BLaER1 (cell line): ENCODE results near the gene TIAM1.

Experiments
- H3K27ac ChIP-seq: shearing (Covaris generic); formaldehyde crosslinking; 2 replicates; pipeline ENCODE4 v1.8.1; 2022
- H3K27me3 ChIP-seq: shearing (Covaris generic); formaldehyde crosslinking; 2 replicates; pipeline ENCODE4 v1.8.1; 2022
- H3K36me3 ChIP-seq: shearing (Covaris generic); formaldehyde crosslinking; 2 replicates; pipeline ENCODE4 v1.8.1; 2022
- H3K4me1 ChIP-seq: shearing (Covaris generic); formaldehyde crosslinking; 2 replicates; pipeline ENCODE4 v1.8.1; 2022
- H3K4me2 ChIP-seq: shearing (Covaris generic); formaldehyde crosslinking; 2 replicates; pipeline ENCODE4 v1.8.1; 2022
- H3K4me3 ChIP-seq: shearing (Covaris generic); formaldehyde crosslinking; 2 replicates; pipeline ENCODE4 v1.8.1; 2022
- H3K9ac ChIP-seq: shearing (Covaris generic); formaldehyde crosslinking; 2 replicates; pipeline ENCODE4 v1.8.1; 2022
- H3K9me3 ChIP-seq: shearing (Covaris generic); formaldehyde crosslinking; 2 replicates; pipeline ENCODE4 v1.8.1; 2022
- H4K20me1 ChIP-seq: shearing (Covaris generic); formaldehyde crosslinking; 2 replicates; pipeline ENCODE4 v1.8.1; 2022
- Cebpa-rat ChIP-seq: shearing (Covaris generic); IDR thresholded peaks from 2 replicates; pipeline ENCODE4 v1.8.1; 2022

TIAM1 gene

DNA sequence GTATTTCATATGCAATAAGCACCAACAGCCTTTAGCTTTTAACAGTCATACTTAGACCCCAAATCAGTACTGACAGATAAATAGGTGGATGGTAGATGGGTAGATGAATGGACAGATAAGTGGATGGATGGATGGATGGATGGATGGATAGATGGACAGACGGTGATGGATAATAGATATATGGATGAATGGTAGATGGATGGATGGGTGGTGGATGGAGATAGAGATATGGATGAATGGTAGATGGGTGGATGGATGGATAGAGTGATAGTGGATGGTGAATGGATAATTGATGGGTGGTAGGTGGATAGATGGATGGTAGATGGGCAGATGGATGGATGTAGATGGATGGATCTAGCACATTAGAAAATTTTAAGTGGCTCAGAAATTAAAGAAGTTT, 62.5 kb downstream of the TIAM1 start:
- TF ChIP-seq Cebpa-rat: no peak
- H3K9me3 ChIP-seq: 0 out of 2 replicates have a peak, but pooled peaks cover 2% of the 10 kb centered on the region
- H3K4me3 ChIP-seq: no peak overlapping the region
- H3K36me3 ChIP-seq: no peaks in the 10 kb centered on the region
- H3K27ac ChIP-seq: no peak overlapping the region
- no peak overlapping the region for H3K4me2 ChIP-seq
- peaks cover 33% of the 10 kb centered on the region for H3K4me1 ChIP-seq
- H4K20me1 ChIP-seq: no peaks in the 10 kb centered on the region
- no peaks in the 10 kb centered on the region for H3K27me3 ChIP-seq
- no peak overlapping the region for H3K9ac ChIP-seq

GRCh38 chr21:31279986-31280385, 64.1 kb downstream of the TIAM1 start:
- no peak overlapping the region for H3K9ac ChIP-seq
- peaks cover 27% of the 10 kb centered on the region for H3K4me1 ChIP-seq
- H3K27me3 ChIP-seq: no peaks in the 10 kb centered on the region
- H3K4me2 ChIP-seq: no peak overlapping the region
- no peaks in the 10 kb centered on the region for H4K20me1 ChIP-seq
- H3K36me3 ChIP-seq: no peaks in the 10 kb centered on the region
- no peak for TF ChIP-seq Cebpa-rat
- H3K4me3 ChIP-seq: no peak overlapping the region
- no peak overlapping the region for H3K27ac ChIP-seq
- H3K9me3 ChIP-seq: 0 out of 2 replicates have a peak, but pooled peaks cover 2% of the 10 kb centered on the region

DNA sequence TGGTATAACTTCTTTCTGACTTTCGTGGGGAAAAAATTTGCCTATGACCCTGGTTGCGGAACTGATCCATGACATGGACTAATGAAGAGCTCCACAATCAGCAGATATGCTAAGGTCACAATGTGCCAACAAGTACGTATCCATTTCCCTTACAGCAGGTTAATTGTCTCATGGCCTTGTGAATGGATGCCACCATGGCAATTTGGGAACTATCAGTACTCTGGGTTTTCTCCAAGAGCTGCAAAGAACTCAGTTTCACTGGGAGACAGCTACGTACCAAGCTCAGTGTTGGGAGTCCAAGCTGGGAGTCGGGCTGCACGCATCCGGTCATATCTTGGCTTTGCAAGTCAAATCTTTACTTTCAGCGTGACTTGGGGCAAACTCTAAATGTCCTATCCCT, 64.8 kb downstream of the TIAM1 start:
- peaks cover 21% of the 10 kb centered on the region for H3K4me1 ChIP-seq
- H3K9me3 ChIP-seq: peaks cover 2% of the 10 kb centered on the region; the same call in 1 of the 2 replicates
- H3K4me3 ChIP-seq: no peak overlapping the region
- no peaks in the 10 kb centered on the region for H4K20me1 ChIP-seq
- H3K4me2 ChIP-seq: no peak overlapping the region
- TF ChIP-seq Cebpa-rat: no peak
- H3K27me3 ChIP-seq: no peaks in the 10 kb centered on the region
- no peak overlapping the region for H3K27ac ChIP-seq
- no peak overlapping the region for H3K9ac ChIP-seq
- 0 out of 2 replicates have a peak, but pooled peaks cover 4% of the 10 kb centered on the region for H3K36me3 ChIP-seq

GRCh38 chr21:31278511-31279130, 65.4 kb downstream of the TIAM1 start:
- peaks cover 8% of the 10 kb centered on the region; the same call in 1 of the 2 replicates for H3K9me3 ChIP-seq

DNA sequence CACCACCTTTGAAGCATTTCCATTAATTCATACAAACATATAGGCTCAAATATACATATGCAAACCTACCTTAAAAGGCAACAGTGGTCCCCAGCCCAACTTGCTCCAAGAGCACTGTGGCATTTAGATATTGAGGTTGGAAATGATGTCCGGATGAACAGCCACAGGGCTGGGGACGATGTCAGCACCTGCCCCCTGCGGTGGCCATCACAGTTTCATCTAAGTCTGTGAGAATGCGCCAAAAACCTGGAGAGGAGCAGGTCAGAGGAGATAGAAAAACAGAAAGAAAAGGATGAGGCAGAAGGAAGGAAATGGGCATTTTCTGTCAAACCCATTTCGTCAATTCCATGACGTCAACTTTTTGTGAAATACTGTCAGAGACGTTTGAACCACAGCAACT, 67.4 kb downstream of the TIAM1 start:
- no peak overlapping the region for H3K9ac ChIP-seq
- H3K4me2 ChIP-seq: no peak overlapping the region
- TF ChIP-seq Cebpa-rat: no peak
- H3K27ac ChIP-seq: no peak overlapping the region
- H4K20me1 ChIP-seq: no peaks in the 10 kb centered on the region
- no peaks in the 10 kb centered on the region for H3K27me3 ChIP-seq
- peaks cover 19% of the 10 kb centered on the region for H3K4me1 ChIP-seq
- H3K36me3 ChIP-seq: 0 out of 2 replicates have a peak, but pooled peaks cover 10% of the 10 kb centered on the region
- H3K9me3 ChIP-seq: peaks cover 11% of the 10 kb centered on the region; the same call in 1 of the 2 replicates
- no peak overlapping the region for H3K4me3 ChIP-seq

More at GRCh38 chr21:31278511-31279130, 65.4 kb downstream of the TIAM1 start:
- Histone ChIP-seq H3K4me1 (peaks cover 19% of the 10 kb centered on the region), H4K20me1 (no peaks in the 10 kb centered on the region), H3K4me3 (no peak overlapping the region), H3K27ac (no peak overlapping the region), H3K36me3 (0 out of 2 replicates have a peak, but pooled peaks cover 10% of the 10 kb centered on the region), H3K4me2 (peak overlapping the region; percentile 27; the same call in 1 of the 2 replicates), H3K27me3 (no peaks in the 10 kb centered on the region), H3K9ac (no peak overlapping the region)
- no peak for TF ChIP-seq Cebpa-rat

DNA sequence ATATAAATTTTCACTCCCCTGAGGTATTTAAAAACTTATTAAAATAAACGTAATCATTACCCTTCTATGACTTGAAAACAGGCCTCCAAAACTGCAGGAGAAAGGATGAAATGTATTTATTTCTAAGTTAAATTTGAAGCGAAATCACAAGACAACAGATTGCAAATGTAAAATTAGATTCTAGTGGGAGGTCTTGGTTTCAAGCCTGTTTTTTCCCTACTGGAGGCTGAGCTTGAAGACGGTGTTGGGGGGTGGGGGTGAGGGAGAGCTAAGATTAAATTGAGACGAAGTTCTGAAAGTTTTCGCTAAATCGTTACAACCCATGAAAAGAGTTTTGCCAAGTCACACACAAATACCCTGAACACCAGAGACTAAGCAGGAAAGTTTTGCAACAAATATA, 68.2 kb downstream of the TIAM1 start:
- no peak for TF ChIP-seq Cebpa-rat

GRCh38 chr21:31273278-31273677, 70.8 kb downstream of the TIAM1 start:
- H4K20me1 ChIP-seq: no peaks in the 10 kb centered on the region
- H3K27ac ChIP-seq: no peak overlapping the region
- H3K4me1 ChIP-seq: peaks cover 34% of the 10 kb centered on the region
- peaks cover 11% of the 10 kb centered on the region; the same call in 1 of the 2 replicates for H3K9me3 ChIP-seq
- H3K27me3 ChIP-seq: no peaks in the 10 kb centered on the region
- H3K36me3 ChIP-seq: peaks cover 15% of the 10 kb centered on the region; the same call in 1 of the 2 replicates
- TF ChIP-seq Cebpa-rat: no peak
- H3K9ac ChIP-seq: no peak overlapping the region
- H3K4me2 ChIP-seq: no peak overlapping the region
- no peak overlapping the region for H3K4me3 ChIP-seq

More for the DNA sequence above, 68.2 kb downstream of the TIAM1 start:
- Histone ChIP-seq H3K4me1 (peaks cover 19% of the 10 kb centered on the region), H3K9ac (no peak overlapping the region), H3K27ac (no peak overlapping the region), H3K27me3 (no peaks in the 10 kb centered on the region), H3K9me3 (peaks cover 11% of the 10 kb centered on the region; the same call in 1 of the 2 replicates), H3K4me3 (no peak overlapping the region), H3K4me2 (no peak overlapping the region), H3K36me3 (peaks cover 15% of the 10 kb centered on the region; the same call in 1 of the 2 replicates), H4K20me1 (no peaks in the 10 kb centered on the region)

- Histone ChIP-seq H3K36me3 (peaks cover 5% of the 10 kb centered on the region; the same call in 1 of the 2 replicates), H4K20me1 (no peaks in the 10 kb centered on the region), H3K27me3 (no peaks in the 10 kb centered on the region), H3K4me2 (peak overlapping the region; percentile 79), H3K4me1 (peaks cover 59% of the 10 kb centered on the region), H3K9me3 (no peaks in the 10 kb centered on the region), H3K4me3 (no peak overlapping the region), H3K9ac (no peak overlapping the region), H3K27ac (peak overlapping the region; percentile 8; the same call in 1 of the 2 replicates)
- no peak for TF ChIP-seq Cebpa-rat
Measured at GRCh38 chr21:31268090-31268489, 76.0 kb downstream of the TIAM1 start.

DNA sequence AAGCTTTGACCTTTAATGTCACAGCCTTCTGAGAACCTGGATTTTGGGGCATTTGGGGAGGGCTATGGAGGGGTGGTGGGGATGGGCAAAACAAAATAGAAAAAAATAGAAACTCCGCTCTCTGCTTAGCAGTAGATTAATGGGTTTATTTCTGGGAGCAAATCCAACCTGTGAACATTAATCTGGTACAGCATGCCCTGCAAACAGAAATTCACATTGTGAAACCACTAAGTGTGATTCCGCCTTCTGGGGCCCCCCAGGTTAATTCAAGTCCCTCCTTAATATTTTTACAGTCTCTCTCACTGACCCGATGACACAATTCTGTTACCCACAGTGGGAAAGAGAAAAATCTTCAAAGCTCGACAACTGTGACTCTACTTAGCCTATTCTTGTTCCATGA, 76.4 kb downstream of the TIAM1 start:
- Histone ChIP-seq H3K27me3 (no peaks in the 10 kb centered on the region), H3K27ac (peak overlapping the region; percentile 8; the same call in 1 of the 2 replicates), H3K9ac (no peak overlapping the region), H3K4me1 (peaks cover 55% of the 10 kb centered on the region), H3K9me3 (no peaks in the 10 kb centered on the region), H3K36me3 (peaks cover 5% of the 10 kb centered on the region; the same call in 1 of the 2 replicates), H3K4me2 (peak overlapping the region; percentile 79), H3K4me3 (no peak overlapping the region), H4K20me1 (no peaks in the 10 kb centered on the region)
- TF ChIP-seq Cebpa-rat: no peak

- no peak overlapping the region for H3K9ac ChIP-seq
- no peaks in the 10 kb centered on the region for H3K9me3 ChIP-seq
- no peak overlapping the region for H3K4me3 ChIP-seq
- H3K4me2 ChIP-seq: peak overlapping the region; percentile 71
- no peaks in the 10 kb centered on the region for H3K27me3 ChIP-seq
- no peaks in the 10 kb centered on the region for H4K20me1 ChIP-seq
- TF ChIP-seq Cebpa-rat: no peak
- H3K4me1 ChIP-seq: peaks cover 54% of the 10 kb centered on the region
- no peak overlapping the region for H3K27ac ChIP-seq
- peaks cover 5% of the 10 kb centered on the region for H3K36me3 ChIP-seq
Measured at GRCh38 chr21:31266241-31266640, 77.8 kb downstream of the TIAM1 start.
